Fibroblast of lung (primary cell): Measurements from ENCODE around the gene MRPL51.

ENCODE experiments used
- CTCF ChIP-seq, 2 donors: IDR thresholded peaks in 1 of 2; conservative IDR thresholded peaks in 1 of 2; 1 replicate in 1 of 2; 2 replicates in 1 of 2; pipeline ENCODE4 v1.5.1; 2011 to 2012; ENCODE audit warnings: low read length in 2 of 2, control low read depth in 1 of 2, inconsistent platforms in 1 of 2, low read depth in 1 of 2, mild to moderate bottlenecking in 1 of 2
- EZH2 ChIP-seq: IDR thresholded peaks from 2 replicates; pipeline ENCODE4 v1.5.1; 2012; ENCODE audit warnings: low read length, control low read depth, mild to moderate bottlenecking; ENCODE audit errors: missing control alignments

GRCh38 chr12:6538420-6539313 is 45.6 kb upstream of the MRPL51 start:
- TF ChIP-seq CTCF (conservative IDR thresholded peaks at IDR 0.05 in 1 of 2, IDR thresholded peaks at IDR 0.05 in 1 of 2; ENCODE audit: low read depth in 1 of 2, low read length in 2 of 2), result no peak
- TF ChIP-seq EZH2, result no peak
